ENCODE data around the gene PEX11A.
A peak's percentile ranks its signal among the peaks of the same experiment; 100 is the strongest.
"Not testable (repeated sequence)": the region's sequence is repeated elsewhere in the genome, so short reads cannot be mapped to it uniquely, and the experiment has no call there.

The PEX11A gene

GRCh38 chr15:89690276-89691218, at the start of gene PEX11A, which contains the start of gene WDR93:
Gene PEX11A (minus strand): TSS chr15:89690754. CDS start chr15:89690632, 122 bp downstream.
Gene WDR93 (plus strand): TSS chr15:89690811. CDS start chr15:89701747, 10,936 bp downstream.
- peak; percentile 55 for DNase-seq (ENCODE audit: low read depth)

- no peak for DNase-seq (ENCODE audit: low read depth)
These were observed 49.6 kb upstream of the PEX11A start for GRCh38 chr15:89740137-89740536.

GRCh38 chr15:89735773-89736172, 45.2 kb upstream of the PEX11A start:
- no peak for DNase-seq (ENCODE audit: low read depth)

GRCh38 chr15:89732451-89733172, 42.1 kb upstream of the PEX11A start:
- no peak for DNase-seq (ENCODE audit: low read depth)

- no peak for DNase-seq (ENCODE audit: low read depth)
These were observed 40.7 kb upstream of the PEX11A start for GRCh38 chr15:89731275-89731674.

- no peak for DNase-seq (ENCODE audit: low read depth)
These were observed 37.7 kb upstream of the PEX11A start for GRCh38 chr15:89728254-89728653.

GRCh38 chr15:89725064-89725463, 34.5 kb upstream of the PEX11A start:
- no peak for DNase-seq (ENCODE audit: low read depth)

GRCh38 chr15:89724621-89725020, 34.1 kb upstream of the PEX11A start:
- no peak for DNase-seq (ENCODE audit: low read depth)

GRCh38 chr15:89723031-89723430, 32.5 kb upstream of the PEX11A start:
- DNase-seq (ENCODE audit: low read depth), result no peak

GRCh38 chr15:89714775-89715174, 24.2 kb upstream of the PEX11A start:
- DNase-seq (ENCODE audit: low read depth), result no peak

- DNase-seq (ENCODE audit: low read depth), result no peak
These were observed 17.0 kb upstream of the PEX11A start for GRCh38 chr15:89707577-89707976.

- DNase-seq (ENCODE audit: low read depth), result no peak
These were observed 13.9 kb upstream of the PEX11A start for GRCh38 chr15:89704411-89704810.

- DNase-seq (ENCODE audit: low read depth), result no peak
These were observed 4.6 kb upstream of the PEX11A start for GRCh38 chr15:89695198-89695597.

GRCh38 chr15:89693696-89694095, 3.1 kb upstream of the PEX11A start:
- DNase-seq (ENCODE audit: low read depth), result no peak

- DNase-seq (ENCODE audit: low read depth), result no peak
These were observed 2.5 kb upstream of the PEX11A start for GRCh38 chr15:89693091-89693490.

- DNase-seq (ENCODE audit: low read depth), result not testable (repeated sequence)
These were observed 651 bp downstream of the PEX11A start for GRCh38 chr15:89689930-89690275.

- DNase-seq (ENCODE audit: low read depth), result no peak
These were observed 4.0 kb downstream of the PEX11A start for GRCh38 chr15:89686522-89686921.

- no peak for DNase-seq (ENCODE audit: low read depth)
These were observed 4.6 kb downstream of the PEX11A start for GRCh38 chr15:89685995-89686394.

- DNase-seq (ENCODE audit: low read depth), result no peak
These were observed 9.4 kb downstream of the PEX11A start for GRCh38 chr15:89681146-89681545.

- DNase-seq (ENCODE audit: low read depth), result no peak
These were observed 10.2 kb downstream of the PEX11A start for GRCh38 chr15:89680282-89680873.

GRCh38 chr15:89679212-89679611, 11.3 kb downstream of the PEX11A start, which contains the start of gene PLIN1:
Gene PLIN1 (minus strand): TSS chr15:89679367. CDS start chr15:89677489, 1,878 bp downstream.
- DNase-seq (ENCODE audit: low read depth), result no peak

- DNase-seq (ENCODE audit: low read depth), result no peak
These were observed 13.2 kb downstream of the PEX11A start for GRCh38 chr15:89677381-89677780.

- DNase-seq (ENCODE audit: low read depth), result no peak
These were observed 14.9 kb downstream of the PEX11A start for GRCh38 chr15:89675606-89676005.
